8988T (cell line): Measurements from ENCODE around the gene ZNF502.
A peak's percentile ranks its signal among the peaks of the same experiment; 100 is the strongest.
"Not testable (repeated sequence)": the region's sequence is repeated elsewhere in the genome, so short reads cannot be mapped to it uniquely, and the experiment has no call there.

Experiments
- DNase-seq: peaks from one replicate; pipeline ENCODE4 v3.0.0; 2011

Gene ZNF502

DNA sequence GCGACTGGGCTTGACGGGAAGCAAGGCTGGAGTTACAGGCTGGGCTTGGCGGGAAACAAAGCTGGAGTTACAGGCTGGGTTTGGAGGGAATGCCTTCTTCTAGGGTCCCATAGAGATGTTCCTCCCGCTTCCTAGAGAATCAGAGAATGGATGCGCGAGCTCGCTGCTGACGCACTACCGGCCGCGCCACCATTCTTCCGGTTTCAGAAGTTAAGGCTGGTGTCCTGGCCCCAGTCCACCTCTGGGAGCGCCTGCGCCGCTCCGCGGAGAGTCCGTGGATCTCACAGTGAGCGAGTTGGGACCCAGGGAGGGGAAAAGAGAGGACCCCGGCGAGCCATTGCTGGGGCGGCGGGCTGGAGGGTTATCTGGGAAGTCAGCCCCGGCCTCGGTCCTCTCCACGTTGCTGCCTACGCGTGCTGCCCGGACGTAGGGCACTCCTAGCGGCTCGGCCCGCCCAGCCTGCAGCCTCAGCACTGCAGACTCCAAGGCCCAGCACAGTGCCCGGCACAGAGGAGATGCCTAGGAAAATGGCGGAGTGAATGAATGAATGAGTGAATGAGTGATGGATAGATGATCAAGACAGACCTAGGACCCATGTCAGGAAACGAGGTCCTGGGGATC lies at the start of gene ZNF502:
Gene ZNF502, plus strand, starts transcription at position 206 of the 621 bp plus-strand sequence. CDS start 7,602 bp downstream, outside the sequence.
- DNase-seq: peak; percentile 60

DNA sequence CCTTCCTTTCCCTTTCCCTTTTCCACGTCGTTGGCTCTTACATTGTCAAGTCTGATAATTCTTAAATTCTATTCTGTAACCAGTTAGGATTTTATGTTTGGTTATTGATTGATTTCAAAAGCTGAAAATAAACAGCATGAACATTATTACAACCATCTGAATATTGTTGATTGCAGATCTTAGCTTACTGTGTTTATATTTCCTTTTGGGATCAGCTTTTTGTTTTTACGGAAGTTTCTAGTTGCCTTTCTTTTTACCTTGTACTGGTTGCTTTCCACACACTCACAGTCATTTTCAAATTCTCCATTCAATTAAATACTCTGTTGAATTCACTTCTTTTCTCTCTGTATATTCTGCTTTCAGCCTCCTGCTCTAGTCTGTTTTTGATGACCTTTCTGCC lies 47.3 kb upstream of the ZNF502 start:
- DNase-seq: no peak

DNA sequence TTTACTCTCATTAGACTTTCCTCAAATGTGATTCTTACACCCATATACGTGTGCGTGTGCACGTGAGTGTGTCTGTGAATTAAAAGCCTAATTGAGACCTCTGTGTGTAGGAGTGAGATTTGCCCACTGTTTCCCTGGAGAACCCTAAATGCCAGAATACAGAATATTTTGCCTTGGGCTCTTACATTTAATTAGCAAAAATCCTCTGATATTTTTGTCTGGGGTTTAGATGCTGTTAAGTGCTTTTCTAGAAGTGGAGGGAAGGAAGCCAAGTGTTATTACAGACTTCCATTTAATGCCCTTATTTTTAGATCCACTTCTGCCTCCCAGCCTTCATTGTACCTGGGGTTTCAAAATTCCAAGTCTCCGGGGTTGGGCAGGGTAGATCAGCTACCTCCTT lies 46.1 kb upstream of the ZNF502 start:
- no peak for DNase-seq

DNA sequence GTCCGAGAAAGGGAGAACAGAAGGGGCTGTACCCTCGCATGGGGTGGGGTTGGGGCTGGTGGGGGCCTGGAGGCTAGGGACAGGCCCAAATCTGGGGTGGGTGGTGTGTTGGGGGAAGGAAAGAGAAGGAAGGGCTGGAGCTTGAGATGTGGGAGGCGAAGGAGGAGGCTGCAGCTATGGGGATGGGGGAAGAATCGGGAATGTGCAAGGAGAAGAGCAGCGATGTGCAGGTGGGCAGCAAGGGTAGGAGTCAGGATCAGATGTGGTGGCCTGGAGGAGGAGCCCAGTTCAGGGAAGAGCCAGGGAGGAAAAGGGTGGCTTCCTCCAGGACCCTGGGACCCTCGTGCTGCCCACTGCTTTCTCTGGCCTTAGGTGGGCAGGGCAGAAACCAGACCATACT lies 42.7 kb upstream of the ZNF502 start:
- DNase-seq: no peak

DNA sequence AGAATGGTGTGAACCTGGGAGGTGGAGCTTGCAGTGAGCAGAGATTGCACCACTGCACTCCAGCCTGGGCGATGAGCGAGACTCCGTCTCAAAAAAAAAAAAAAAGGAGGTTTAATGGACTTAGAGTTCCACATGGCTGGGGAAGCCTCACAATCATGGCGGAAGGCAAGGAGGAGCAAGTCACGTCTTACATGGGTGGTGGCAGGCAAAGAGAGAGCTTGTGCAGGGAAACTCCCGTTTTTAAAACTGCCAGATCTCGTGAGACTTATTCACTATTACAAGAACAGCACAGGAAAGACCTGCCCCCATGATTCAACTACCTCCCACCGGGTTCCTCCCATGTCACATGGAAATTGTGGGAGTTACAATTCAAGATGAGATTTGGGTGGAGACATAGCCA lies 39.0 kb upstream of the ZNF502 start:
- not testable (repeated sequence) for DNase-seq

DNA sequence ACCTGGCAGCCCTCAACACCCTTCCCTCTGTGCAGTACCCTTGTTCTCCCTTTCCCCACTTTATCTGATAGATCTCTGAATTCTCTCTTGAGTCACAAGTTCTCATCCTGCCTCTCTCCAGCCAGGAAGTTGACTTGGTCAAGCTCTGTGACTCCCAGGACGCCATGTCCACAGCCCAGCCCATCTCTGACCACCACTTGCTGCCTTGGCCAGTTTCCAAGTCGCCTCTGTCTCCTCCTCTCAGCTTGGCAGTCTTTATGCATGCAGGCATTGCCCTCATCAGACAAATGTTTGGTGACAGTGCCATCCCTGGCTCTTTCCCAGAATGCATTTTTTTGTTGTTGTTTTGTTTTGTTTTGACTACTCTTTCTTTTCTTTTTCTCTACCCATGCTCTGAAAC lies 38.2 kb upstream of the ZNF502 start:
- no peak for DNase-seq

DNA sequence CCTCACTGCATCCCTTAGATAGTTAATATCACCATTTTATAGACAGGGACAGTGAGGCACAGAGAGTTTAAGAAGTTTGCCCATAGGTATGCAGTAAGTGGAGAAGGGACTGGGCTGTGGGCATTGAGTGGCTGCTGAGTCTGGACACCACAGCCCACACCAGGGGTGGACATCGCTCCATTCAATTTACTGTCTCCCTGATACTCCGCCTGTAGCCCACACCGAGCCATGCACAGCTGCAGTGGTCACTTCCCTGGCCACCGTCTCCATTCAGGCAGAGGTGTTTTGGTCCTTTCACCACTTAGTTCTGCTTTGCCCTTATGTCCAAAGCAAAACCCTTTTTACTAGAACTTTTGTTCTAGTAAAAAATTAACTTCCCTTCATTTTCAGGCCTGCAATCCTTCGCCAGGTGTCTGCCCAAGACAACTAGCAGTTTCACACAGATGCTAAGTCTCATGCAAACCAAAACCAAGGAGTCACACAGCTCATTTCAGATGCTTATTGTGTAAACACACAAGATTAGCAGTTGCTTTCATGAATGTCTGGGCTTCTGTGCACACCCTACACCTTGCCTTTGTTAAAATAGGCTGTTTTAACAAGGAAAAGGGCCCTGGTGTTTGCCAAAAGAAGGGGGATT lies 33.9 kb upstream of the ZNF502 start:
- no peak for DNase-seq

DNA sequence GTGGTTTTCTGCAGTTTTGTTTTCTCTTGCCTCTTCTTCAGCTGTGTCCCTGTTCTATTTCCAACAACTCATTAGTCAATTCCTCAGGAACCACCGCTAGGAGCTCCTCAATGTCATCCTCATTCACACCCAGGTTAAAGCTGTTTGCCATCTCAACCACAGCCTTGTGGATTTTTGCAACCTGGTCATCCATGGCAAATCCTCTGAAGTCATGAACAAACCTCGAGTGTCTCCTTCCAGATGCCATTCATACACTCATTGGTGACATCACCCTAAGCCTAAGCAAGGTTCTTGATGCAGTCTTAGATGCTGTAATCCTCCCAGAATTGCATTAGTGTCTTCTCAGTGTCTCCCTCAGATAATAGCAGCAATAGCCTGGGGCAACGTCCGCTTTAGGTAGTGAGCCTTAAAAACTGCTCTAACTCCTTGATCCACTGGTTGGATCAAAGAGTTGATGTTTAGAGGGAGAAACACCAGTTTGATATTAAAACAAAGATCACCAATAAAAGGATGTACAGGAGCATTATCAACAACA lies 31.5 kb upstream of the ZNF502 start:
- no peak for DNase-seq

DNA sequence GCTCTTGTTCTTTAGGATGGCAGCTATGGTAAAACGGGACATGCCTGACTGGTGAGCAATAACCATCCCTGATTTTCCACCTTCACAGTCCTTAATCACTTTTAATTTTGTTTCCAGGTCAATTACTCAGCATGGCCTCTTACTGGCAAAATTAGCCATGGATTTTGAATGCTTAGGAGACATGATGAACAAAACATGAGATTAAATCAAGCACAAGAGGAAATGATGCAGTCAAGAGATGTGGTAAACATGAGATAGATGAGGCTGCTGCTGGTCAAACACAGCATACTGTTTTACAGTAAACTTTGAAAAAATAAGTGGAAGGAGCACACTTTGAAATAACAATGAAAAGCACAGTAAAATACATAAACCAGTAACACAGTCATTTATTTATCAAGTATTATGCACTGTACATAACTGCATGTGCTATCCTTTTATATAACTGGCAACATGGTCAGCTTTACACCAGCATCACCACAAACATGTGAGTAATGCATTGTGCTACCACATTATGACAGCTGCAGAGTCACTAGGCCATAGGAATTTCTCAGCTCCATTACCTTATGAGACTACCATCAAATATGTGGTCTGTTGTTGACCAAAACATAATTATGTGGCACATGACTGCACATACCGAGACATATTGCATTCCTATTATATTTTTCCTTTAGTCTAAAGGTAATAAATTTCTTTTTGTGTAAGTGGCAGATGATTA lies 30.1 kb upstream of the ZNF502 start:
- no peak for DNase-seq

DNA sequence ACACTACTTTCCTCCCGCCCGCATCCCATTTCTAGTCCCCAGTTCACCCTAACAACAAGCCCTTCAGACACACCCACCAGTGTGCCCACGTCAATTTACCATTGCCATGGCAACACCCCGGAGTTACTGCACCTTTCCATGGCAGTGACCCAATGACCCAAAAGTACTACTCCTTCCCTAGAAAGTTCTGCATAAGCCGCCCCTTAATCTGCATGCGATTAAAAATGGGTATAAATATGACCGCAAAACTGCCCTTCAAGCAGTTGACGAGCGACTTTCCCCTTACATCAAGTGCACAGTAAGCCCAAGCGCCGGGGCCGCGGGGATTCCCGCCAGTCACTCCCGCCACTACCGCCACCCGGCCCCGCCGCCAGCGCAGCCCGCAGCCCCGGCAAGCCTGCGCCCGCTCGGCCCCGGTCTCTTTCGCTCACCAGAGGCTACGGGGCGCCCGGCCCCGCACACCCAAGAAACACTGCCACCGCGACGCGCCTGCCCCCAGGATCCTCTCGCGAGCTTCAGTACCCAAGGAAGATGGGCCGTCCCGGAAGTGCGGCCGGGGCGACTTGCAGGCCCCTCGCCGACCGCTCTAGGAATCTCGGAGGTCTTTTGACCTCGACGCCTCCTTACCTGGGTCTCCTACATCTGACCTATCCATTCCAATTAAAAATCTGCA lies 27.2 kb upstream of the ZNF502 start:
- DNase-seq: no peak

DNA sequence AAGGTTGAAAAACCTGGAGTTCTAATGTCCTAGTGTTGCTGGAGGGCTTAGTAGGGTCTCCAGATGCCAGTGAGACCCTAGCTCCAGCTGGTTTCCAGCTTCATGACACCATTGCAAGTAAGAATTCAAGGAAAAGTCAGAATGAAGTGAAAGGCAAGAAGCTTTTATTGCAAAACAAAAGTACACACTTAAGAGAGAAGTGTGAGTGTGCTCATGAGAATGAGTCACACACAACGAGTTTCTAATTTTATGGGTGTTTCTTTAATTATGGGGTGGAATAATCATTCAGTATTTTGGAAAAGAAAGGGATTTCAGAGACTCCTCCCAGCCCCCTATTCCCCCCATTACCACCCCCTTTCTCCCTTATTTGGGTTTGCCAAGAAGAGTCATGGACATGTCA lies 24.6 kb upstream of the ZNF502 start:
- no peak for DNase-seq

DNA sequence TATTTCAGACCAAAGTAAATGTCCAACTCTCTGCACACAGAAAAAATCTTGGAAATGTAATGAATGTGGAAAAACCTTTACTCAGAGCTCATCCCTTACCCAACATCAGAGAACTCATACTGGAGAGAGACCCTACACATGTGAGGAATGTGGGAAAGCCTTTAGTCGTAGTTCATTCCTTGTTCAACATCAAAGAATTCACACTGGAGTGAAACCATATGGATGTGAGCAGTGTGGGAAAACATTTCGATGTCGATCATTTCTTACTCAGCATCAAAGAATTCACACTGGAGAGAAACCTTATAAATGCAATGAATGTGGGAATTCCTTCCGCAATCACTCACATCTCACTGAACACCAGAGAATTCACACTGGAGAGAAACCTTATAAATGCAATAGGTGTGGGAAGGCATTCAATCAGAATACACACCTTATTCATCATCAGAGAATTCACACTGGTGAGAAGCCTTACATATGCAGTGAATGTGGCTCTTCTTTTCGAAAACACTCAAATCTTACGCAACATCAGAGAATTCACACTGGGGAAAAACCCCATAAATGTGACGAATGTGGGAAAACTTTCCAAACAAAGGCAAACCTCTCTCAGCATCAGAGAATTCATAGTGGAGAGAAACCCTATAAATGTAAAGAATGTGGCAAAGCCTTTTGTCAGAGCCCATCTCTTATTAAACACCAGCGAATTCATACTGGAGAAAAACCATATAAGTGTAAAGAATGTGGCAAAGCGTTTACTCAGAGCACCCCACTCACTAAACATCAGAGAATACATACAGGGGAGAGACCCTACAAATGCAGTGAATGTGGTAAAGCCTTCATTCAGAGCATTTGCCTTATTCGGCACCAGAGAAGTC lies 9.0 kb downstream of the ZNF502 start:
- no peak for DNase-seq

DNA sequence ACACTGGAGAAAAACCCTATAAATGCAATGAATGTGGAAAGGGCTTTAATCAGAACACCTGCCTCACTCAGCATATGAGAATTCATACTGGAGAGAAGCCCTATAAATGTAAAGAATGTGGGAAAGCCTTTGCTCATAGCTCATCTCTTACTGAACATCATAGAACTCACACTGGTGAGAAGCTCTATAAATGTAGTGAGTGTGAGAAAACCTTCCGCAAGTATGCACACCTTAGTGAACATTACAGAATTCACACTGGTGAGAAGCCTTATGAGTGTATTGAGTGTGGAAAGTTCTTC lies 9.6 kb downstream of the ZNF502 start:
- no peak for DNase-seq

DNA sequence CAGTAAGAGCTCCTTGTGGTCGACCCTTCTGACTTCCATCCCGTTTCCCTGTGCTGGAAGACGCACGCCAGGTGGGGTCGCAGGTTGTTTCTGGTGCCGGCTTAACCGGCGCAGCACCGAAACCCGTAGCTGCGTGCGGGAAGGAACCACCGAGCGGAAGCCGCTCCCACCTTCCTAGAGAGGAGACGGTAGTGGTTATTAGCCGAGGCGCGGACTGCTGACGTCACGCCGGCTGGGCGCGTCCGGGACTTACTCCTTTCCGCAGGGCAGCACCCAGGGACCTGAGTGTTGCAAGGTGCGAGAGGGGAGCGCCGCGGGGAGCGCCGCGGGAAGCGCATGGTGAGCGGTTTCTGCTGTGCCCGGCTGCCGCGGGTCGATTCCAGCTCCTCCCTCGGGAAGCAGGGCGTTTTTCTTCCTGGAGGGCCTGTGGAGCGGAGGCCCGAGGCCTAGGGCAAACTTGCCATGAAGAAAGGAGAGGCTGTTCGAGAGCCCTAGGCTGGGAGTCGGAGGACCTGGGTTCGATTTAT lies 17.0 kb downstream of the ZNF502 start, which contains the start of gene ZNF501:
Gene ZNF501, plus strand, starts transcription at position 252 of the 527 bp plus-strand sequence. CDS start 4,787 bp downstream, outside the sequence.
- DNase-seq: peak; percentile 72

DNA sequence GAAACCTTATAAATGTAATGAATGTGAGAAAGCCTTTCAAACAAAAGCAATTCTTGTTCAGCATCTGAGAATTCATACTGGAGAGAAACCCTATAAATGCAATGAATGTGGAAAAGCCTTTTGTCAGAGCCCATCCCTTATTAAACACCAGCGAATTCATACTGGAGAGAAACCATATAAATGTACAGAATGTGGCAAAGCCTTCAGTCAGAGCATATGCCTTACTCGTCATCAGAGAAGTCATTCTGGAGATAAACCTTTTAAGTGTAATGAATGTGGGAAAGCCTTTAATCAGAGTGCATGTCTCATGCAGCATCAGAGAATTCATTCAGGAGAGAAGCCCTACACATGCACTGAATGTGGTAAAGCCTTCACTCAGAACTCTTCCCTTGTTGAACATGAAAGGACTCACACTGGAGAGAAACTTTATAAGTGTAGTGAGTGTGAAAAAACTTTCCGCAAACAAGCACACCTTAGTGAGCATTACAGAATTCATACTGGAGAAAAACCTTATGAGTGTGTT lies 22.2 kb downstream of the ZNF502 start:
- DNase-seq: no peak

DNA sequence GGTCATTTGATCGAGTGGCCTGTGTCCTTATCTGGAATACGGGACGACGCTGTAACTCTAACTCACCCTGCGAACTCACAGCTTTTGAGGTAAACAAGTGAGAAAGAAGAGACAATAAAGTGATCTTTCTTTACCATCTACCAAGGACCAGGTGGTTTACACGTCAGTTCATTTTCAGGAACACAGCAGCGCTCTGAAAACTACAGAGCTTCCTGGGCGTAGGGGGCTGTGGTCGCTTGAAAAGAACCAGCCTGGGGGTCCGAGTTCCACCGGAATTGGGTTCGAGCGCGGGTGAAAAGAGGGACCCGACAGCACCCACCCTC lies 48.6 kb downstream of the ZNF502 start:
- DNase-seq: no peak

DNA sequence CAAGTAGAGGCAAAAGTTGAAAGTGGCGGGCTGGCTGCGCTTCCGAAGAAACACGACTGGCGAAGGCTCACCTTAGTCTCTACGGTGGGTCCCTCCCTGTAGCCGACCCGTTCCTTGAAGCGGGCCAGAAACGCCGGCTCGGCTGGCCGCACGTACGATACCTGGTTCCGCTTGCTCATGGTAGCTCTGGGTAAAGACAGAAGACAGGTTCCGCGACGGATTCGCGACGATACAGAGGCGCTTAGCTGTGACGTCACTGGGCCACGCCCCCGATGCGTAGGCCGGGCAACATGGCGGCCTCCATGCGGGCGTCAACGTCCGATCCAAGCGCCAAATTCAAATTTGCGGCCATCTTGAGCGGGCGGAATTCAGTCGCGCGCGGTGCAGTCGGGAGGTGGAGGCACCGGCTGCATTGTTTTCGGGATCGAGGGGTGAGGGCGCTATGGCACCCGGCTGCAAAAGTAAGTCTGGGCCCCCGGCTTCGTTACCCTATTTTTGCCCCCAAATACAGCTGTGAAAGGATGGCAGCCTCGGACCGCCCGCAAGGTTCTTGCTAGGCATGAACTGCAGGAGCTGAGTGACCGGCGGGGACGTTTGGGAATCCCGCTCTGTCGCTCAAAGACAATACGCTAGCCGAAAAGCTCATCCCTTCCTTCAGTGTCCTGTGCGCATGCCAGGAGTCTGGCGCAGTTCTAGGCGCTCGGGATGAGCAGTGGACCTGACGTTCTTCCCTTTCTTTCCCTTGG lies 49.1 kb downstream of the ZNF502 start, which contains the start of the genes KIAA1143 and KIF15:
Gene KIAA1143, minus strand, starts transcription at position 196 of the 746 bp plus-strand sequence. Its CDS starts 17 bp downstream, at position 179.
Gene KIF15, plus strand, starts transcription at position 371 of the 746 bp plus-strand sequence. Its CDS starts 72 bp downstream, at position 443.
- DNase-seq: peak; percentile 68

DNA sequence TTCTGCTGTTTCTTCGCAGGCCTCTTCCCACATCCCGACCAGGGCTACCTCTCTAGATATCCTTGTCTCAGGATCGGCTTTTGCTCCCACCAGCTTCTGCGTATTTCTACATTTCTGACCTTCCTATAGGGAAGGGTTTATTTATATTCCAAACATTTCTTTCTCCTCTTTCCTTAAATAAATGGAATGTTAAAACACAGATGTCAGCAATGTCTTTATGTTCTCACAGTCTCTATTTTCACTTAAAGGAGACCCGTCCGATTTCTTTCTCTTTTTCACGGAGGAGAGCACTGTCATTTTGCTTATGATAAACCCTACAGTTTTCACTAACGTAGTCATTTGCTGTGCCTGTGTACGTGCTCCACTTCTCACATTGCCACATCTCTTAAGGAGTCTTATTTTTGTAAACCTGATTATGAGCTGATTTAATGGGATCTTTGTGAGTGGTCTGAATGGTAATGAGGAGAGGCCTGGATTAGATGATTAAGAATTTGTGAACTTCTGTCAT lies 49.8 kb downstream of the ZNF502 start:
- DNase-seq: no peak

DNA sequence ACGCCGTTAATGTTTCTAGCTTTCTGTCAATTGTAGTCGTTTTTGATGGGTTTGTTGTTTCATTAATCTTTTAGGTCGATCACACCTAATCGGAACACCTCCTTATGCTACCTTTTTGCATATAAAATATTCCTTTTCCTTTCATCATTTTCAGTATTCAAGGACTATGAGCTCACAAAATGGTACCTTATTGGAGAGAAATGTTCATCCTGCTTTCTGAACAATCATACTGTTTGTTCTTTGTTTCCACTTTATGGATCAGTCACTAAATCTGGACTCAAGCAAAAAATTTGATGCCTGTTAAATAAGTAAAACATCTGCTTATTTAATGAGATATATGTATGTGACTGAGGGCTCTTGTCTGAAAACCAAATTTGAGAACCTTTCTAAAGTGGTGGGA lies 50.2 kb downstream of the ZNF502 start:
- no peak for DNase-seq

DNA sequence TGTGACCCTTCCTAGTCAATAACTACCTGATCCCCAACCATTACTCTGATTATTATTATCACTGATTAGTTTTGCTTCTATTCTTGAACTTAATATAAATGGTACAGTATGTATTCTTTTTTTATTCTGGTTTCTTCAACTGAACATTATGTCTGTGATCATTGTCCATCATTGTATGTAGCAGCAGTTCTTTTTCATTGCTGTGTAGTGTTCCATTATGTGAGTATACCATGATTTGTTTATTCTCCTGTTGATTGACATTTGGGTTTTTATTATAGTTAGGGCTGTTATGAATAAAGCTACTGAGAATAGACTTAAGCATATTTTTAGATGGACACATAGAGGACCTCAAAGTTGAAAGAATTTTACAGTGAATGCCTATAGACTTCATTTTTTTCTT lies 51.8 kb downstream of the ZNF502 start:
- no peak for DNase-seq
